AG09319 (cell line): Measurements from ENCODE around the gene FLNB.

Experiments
- DNase-seq: peaks from one replicate; pipeline ENCODE4 v3.0.0-alpha.2; 2010; ENCODE audit warnings: low read depth; ENCODE audit errors: extremely low read depth
- TF ChIP-seq, protein P1 (sequence below): IDR thresholded peaks from 2 replicates; pipeline ENCODE4 v1.5.1; 2011; ENCODE audit warnings: low read depth, mild to moderate bottlenecking, inconsistent platforms, low read length, moderate library complexity

Gene FLNB

DNA sequence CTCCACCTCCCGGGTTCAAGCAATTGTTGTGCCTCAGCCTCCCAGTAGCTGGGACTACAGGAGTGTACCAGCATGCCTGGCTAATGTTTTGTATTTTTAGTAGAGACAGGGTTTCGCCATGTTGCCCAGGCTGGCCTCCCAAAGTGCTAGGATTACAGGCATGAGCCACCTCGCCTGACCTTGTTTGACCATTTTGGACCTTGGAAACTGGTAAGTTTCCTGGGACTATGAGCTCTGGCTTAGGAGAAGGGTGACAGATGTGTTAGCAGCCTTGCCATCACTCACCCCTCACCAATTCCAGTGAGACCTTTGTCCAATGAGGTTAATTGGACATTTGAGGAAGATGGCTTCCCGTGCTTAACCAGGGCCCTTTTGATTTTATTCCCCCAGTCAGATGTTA, 182.7 kb downstream of the FLNB start:
- TF ChIP-seq, protein P1, sequence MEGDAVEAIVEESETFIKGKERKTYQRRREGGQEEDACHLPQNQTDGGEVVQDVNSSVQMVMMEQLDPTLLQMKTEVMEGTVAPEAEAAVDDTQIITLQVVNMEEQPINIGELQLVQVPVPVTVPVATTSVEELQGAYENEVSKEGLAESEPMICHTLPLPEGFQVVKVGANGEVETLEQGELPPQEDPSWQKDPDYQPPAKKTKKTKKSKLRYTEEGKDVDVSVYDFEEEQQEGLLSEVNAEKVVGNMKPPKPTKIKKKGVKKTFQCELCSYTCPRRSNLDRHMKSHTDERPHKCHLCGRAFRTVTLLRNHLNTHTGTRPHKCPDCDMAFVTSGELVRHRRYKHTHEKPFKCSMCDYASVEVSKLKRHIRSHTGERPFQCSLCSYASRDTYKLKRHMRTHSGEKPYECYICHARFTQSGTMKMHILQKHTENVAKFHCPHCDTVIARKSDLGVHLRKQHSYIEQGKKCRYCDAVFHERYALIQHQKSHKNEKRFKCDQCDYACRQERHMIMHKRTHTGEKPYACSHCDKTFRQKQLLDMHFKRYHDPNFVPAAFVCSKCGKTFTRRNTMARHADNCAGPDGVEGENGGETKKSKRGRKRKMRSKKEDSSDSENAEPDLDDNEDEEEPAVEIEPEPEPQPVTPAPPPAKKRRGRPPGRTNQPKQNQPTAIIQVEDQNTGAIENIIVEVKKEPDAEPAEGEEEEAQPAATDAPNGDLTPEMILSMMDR, result no peak

DNA sequence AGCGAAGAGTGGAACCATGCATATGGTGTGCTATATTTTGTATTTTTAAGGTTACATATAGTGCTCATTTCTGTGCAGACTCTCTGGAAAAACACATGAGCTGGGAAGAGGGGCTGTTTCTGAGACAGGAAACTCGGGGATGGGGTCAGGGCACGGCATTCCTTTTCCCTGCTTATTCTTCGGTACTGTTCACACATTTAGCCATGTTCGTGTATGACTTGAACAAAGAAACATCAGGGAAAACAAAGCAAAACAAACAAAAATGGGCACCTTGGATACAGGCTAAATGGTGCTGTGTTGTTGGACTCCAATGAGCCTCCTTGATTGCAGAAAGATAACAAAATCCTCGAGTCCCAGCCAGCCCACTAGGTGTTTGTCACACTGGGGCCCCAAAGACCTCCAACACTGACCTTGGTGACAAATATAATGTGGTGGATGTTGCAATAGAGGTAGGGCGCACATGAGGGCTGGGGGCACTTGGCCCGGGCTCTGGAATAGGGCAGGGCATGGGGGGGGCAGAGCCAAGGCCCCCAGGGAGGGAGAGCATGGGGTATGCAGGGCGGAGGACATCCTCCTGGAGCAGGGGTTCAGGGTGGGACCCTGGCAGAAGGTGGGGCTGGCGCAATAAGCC, 183.3 kb downstream of the FLNB start:
- TF ChIP-seq, protein P1, result no peak
- DNase-seq, result no peak

More for the DNA sequence above, 182.7 kb downstream of the FLNB start:
- DNase-seq, result no peak

DNA sequence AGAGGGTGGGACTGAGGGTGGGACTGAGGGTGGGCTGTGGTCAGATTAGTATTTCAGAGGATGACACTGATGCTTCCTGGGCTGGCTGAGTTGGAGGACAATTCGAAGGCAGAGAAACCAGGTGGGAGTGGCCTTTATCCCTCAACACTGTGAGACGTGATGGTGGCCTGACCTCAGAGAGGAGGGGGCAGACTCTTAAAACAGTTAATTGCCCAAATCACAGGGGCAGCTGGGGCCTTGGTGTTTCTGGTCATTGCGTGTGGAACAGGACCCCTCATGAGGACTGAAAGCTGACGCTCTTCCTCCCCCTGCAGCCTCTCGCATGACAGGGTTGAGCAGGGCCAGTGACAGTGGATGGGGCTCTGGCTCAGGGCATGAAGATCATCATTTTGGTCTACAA, 183.8 kb downstream of the FLNB start:
- no peak for DNase-seq
- TF ChIP-seq, protein P1, result no peak

DNA sequence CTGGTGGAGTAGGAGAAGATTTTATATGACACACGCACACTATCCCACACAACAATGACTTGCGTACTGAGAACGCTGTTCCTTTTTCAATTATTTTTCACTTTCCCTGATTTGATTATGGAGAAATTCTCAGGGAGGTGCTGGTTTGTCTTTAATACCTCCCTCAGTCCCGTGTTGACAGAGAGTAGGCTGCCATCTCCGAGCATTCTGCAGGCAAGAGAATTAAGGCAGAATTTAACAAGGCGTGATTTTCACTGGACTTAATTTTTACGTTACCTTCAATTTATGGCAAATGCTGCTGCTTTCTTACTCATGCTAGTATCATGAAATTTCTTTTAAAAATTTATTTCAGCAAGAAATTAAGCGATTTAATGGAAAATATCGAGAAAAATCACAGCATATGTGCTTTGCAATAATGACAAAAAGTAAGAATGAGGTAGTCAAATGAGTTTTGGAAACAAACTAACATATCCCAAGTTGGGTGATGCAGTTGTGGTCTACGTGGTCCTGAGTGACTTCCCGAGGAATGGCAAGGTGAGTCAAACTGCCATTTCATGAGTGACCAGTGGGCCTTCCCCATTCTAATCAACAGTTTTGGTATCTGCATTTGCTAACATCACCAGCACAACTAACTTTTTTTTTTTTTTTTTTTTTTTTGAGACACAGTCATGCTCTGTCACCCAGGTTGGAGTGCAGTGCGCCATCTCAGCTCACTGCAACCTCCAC, 185.6 kb downstream of the FLNB start:
- no peak for DNase-seq
- TF ChIP-seq, protein P1, result no peak

DNA sequence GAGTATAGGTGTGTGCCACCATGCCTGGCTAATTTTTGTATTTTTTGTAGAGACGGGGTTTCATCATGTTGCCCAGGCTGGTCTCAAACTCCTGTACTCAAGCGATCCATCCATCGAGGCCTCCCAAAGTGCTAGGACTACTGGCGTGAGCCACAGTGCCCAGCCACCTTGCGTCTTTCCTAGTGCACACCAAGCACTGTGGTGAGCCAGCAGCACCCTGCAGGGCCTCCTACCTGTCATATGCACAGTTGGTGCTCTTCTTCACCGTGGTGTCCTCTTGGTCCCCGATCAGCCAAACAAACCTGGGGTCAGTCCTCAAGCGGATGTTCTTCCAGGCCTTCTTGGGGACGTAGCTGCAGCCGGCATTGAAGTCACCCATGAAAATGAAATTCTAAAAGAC, 189.4 kb downstream of the FLNB start:
- no peak for DNase-seq
- TF ChIP-seq, protein P1, result no peak

DNA sequence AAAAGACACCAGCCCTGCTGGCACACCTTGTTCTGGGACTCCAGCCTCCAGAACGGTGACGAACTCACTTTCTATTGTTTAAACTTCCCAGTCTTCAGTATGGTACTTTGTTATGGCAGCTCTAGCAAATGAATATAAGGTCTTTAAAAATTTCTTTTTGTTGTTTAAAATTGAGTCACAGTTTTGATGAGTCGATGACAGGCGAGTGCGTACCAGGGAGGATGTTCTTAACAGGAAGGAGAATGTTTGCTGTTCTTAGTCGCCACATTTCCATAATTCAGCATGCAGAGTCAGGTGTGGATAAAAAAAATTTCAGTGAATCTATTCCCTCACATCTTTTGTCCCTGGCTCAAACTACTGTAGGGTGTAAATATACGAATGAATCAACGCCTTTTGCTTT, 190.1 kb downstream of the FLNB start:
- TF ChIP-seq, protein P1, result no peak

DNA sequence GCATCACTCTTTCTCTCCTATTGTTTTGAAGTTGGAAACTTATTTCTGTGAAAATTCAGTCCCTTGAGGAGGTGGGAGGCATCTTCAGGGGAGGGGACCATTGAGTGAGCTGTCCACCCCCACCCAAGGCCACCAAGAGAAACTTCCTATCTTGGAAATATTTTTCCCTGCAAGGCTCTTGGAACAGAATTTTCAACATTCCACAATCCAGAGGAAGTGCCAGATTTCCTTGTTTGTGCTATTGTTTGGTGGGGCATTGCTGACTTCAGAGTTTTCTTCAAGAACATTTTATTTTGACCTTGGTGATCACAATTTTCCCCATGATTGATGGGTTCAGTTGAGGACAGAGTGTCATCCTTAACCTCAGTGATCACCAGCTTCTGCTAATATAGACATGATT, 190.6 kb downstream of the FLNB start:
- TF ChIP-seq, protein P1, result no peak

More for the DNA sequence above, 190.1 kb downstream of the FLNB start:
- no peak for DNase-seq

More for the DNA sequence above, 190.6 kb downstream of the FLNB start:
- no peak for DNase-seq
